Activated CD4-positive, alpha-beta T cell treated with anti-CD3 and anti-CD28 coated beads, Interleukin-2, amount 10 ng/mL, durations not matched to agents 7 days and 5 days (primary cell): ENCODE results near the gene NDUFAF8. TPM values are rescaled to one million over a fixed set of nuclear protein-coding genes. Genes with fewer than 3 reads are reported as not detected.
A peak's percentile ranks its signal among the peaks of the same experiment; 100 is the strongest.

Source experiments
- CTCF ChIA-PET: fragments of 350-600 bp; sonication (Branson Sonifier 250); formaldehyde crosslinking; loops from one replicate; lab custom pipeline; 2021; ENCODE audit warnings: antibody characterized with exemption; lab: Charles Lee
- POLR2A ChIA-PET: fragments of 350-600 bp; sonication (Branson Sonifier 250); formaldehyde crosslinking; loops from one replicate; lab custom pipeline; 2021; ENCODE audit warnings: antibody characterized with exemption; lab: Charles Lee
- DNase-seq: peaks from one replicate; pipeline ENCODE4 v3.0.0-alpha.2; 2020
- H3K27ac Mint-ChIP-seq: one replicate; pipeline ENCODE4 v1.8.0; 2021; ENCODE audit warnings: mild to moderate bottlenecking, moderate library complexity, mixed read lengths
- H3K27me3 Mint-ChIP-seq: one replicate; pipeline ENCODE4 v1.8.0; 2021; ENCODE audit warnings: mixed read lengths
- H3K36me3 Mint-ChIP-seq: one replicate; pipeline ENCODE4 v1.8.0; 2021; ENCODE audit warnings: low read depth, mixed read lengths
- H3K4me1 Mint-ChIP-seq: one replicate; pipeline ENCODE4 v1.8.0; 2021; ENCODE audit warnings: mixed read lengths
- H3K4me3 Mint-ChIP-seq: one replicate; pipeline ENCODE4 v1.8.0; 2021; ENCODE audit warnings: mild to moderate bottlenecking, moderate library complexity, mixed read lengths
- H3K9me3 Mint-ChIP-seq: one replicate; pipeline ENCODE4 v1.8.0; 2021; ENCODE audit warnings: mixed read lengths
- total RNA-seq, 2 experiments: library from RNA; stranded (reverse); gene quantifications; one replicate each; pipeline ENCODE4 v1.2.3, GENCODE V29; 2021

Gene NDUFAF8
- total RNA-seq: 10 to 100 TPM; 30.7 to 39.0 TPM

GRCh38 chr17:81238815-81239713, at the start of gene NDUFAF8, which contains the start of gene TEPSIN:
Gene NDUFAF8 (plus strand): TSS chr17:81239318. CDS start chr17:81239364, 46 bp downstream.
Gene TEPSIN (minus strand): TSS chr17:81239055. CDS start chr17:81239033, 22 bp downstream.
- peak within 1 kb of the TSS; percentile 97 for H3K4me3 Mint-ChIP-seq
- H3K9me3 Mint-ChIP-seq: no peaks in the 10 kb centered on the region
- H3K27me3 Mint-ChIP-seq: no peaks in the 10 kb centered on the region
- H3K36me3 Mint-ChIP-seq: peaks cover 22% of the 10 kb centered on the region
- peak within 1 kb of the TSS; percentile 97 for H3K27ac Mint-ChIP-seq
- H3K4me1 Mint-ChIP-seq: peaks cover 36% of the 10 kb centered on the region
- ChIA-PET CTCF (interaction anchor here (1.0 to 2.3 kb wide), 6 partner anchors 8 to 246 kb away, joined by 3 to 6 read pairs (median 4); partner anchors contain the start of gene CEP131), POLR2A (interaction anchor here (0.7 kb wide), 1 partner anchor 75 kb away, joined by 3 read pairs; no protein-coding TSS in a partner anchor)
- DNase-seq: peak; percentile 98

- Mint-ChIP-seq H3K4me3 (no peak overlapping the region), H3K4me1 (no peaks in the 10 kb centered on the region), H3K27me3 (no peaks in the 10 kb centered on the region), H3K9me3 (no peaks in the 10 kb centered on the region), H3K27ac (no peak overlapping the region), H3K36me3 (no peaks in the 10 kb centered on the region)
- CTCF ChIA-PET: interaction anchor here (0.7 to 1.2 kb wide), 2 partner anchors 9 to 48 kb away, joined by 3 to 6 read pairs; no protein-coding TSS in a partner anchor
- POLR2A ChIA-PET: no interaction called here
- DNase-seq: no peak
Measured at GRCh38 chr17:81189670-81190530, 49.2 kb upstream of the NDUFAF8 start.

GRCh38 chr17:81190591-81190990, 48.5 kb upstream of the NDUFAF8 start:
- Mint-ChIP-seq H3K4me1 (no peaks in the 10 kb centered on the region), H3K9me3 (no peaks in the 10 kb centered on the region), H3K36me3 (no peaks in the 10 kb centered on the region), H3K4me3 (no peak overlapping the region), H3K27me3 (no peaks in the 10 kb centered on the region), H3K27ac (no peak overlapping the region)
- DNase-seq: no peak
- CTCF ChIA-PET: interaction anchor here (0.7 to 1.2 kb wide), 2 partner anchors 8 to 48 kb away, joined by 3 to 6 read pairs; no protein-coding TSS in a partner anchor
- POLR2A ChIA-PET: no interaction called here

DNA sequence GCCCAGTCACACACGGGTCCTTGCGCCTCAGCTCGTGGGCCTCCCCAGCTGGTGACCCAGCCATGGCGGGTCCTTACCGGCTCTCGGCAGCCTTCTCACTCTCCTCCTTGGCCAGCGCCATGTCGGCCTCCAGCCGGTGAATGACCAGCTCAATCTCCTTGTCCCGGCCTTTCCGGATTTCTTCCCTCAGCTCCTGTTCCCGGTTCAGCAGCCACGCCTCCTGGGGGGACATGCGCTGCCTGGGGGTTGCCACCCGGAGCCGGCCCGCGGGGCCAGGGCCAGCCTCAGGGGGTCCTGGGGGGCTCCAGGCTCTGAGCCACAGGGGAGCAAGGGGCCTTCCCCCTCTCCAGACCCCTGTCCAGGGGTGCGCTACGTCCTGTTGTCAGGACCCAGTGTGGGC, 48.0 kb upstream of the NDUFAF8 start:
- no peak overlapping the region for H3K27ac Mint-ChIP-seq
- ChIA-PET CTCF (interaction anchor here (1.2 kb wide), 1 partner anchor 8 kb away, joined by 3 read pairs; no protein-coding TSS in a partner anchor), POLR2A (no interaction called here)

DNA sequence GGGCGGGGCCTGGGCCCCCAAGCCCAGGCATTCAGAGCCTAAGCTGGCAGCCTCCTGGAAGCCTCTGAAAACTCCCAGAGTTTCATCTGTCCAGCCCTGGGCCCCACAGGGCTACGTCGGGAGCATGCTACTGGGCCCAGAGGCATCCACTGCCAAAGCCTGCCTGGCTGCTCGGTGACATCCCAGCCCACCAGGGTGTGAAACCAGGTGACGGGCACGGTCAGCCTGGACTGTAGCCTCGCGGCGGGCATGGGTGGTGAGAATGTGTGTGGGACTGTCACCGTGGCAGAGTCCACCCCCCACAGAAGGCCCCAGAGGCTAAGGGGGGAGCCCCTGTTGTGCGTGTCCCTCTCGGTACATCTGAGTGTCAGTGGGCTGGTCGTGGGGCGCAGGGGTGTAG, 47.5 kb upstream of the NDUFAF8 start:
- CTCF ChIA-PET: no interaction called here
- Mint-ChIP-seq H3K4me1 (no peaks in the 10 kb centered on the region), H3K4me3 (no peak overlapping the region), H3K27me3 (no peaks in the 10 kb centered on the region), H3K9me3 (no peaks in the 10 kb centered on the region), H3K27ac (no peak overlapping the region), H3K36me3 (no peaks in the 10 kb centered on the region)
- DNase-seq: no peak
- POLR2A ChIA-PET: no interaction called here

More for the DNA sequence above, 48.0 kb upstream of the NDUFAF8 start:
- Mint-ChIP-seq H3K4me3 (no peak overlapping the region), H3K36me3 (no peaks in the 10 kb centered on the region), H3K27me3 (no peaks in the 10 kb centered on the region), H3K9me3 (no peaks in the 10 kb centered on the region), H3K4me1 (no peaks in the 10 kb centered on the region)
- DNase-seq: no peak

- Mint-ChIP-seq H3K36me3 (no peaks in the 10 kb centered on the region), H3K4me1 (no peaks in the 10 kb centered on the region), H3K9me3 (no peaks in the 10 kb centered on the region), H3K27me3 (no peaks in the 10 kb centered on the region), H3K27ac (no peak overlapping the region), H3K4me3 (no peak overlapping the region)
- DNase-seq: no peak
- CTCF ChIA-PET: interaction anchor here (0.6 to 1.2 kb wide), 2 partner anchors 11 to 1026 kb away, joined by 4 to 5 read pairs; no protein-coding TSS in a partner anchor
- POLR2A ChIA-PET: no interaction called here
Measured at GRCh38 chr17:81192386-81193050, 46.6 kb upstream of the NDUFAF8 start.

- no peak overlapping the region for H3K4me3 Mint-ChIP-seq
- no peak overlapping the region for H3K27ac Mint-ChIP-seq
- H3K4me1 Mint-ChIP-seq: no peaks in the 10 kb centered on the region
- no peak for DNase-seq
- ChIA-PET POLR2A (no interaction called here), CTCF (interaction anchor here (1.2 kb wide), 1 partner anchor 11 kb away, joined by 4 read pairs; no protein-coding TSS in a partner anchor)
- H3K27me3 Mint-ChIP-seq: no peaks in the 10 kb centered on the region
- no peaks in the 10 kb centered on the region for H3K36me3 Mint-ChIP-seq
- H3K9me3 Mint-ChIP-seq: no peaks in the 10 kb centered on the region
Measured at GRCh38 chr17:81193051-81193410, 46.1 kb upstream of the NDUFAF8 start.

- Mint-ChIP-seq H3K27me3 (no peaks in the 10 kb centered on the region), H3K9me3 (no peaks in the 10 kb centered on the region), H3K4me3 (no peak overlapping the region), H3K4me1 (no peaks in the 10 kb centered on the region), H3K36me3 (no peaks in the 10 kb centered on the region), H3K27ac (no peak overlapping the region)
- CTCF ChIA-PET: no interaction called here
- POLR2A ChIA-PET: no interaction called here
- no peak for DNase-seq
Measured at GRCh38 chr17:81193470-81194224, 45.5 kb upstream of the NDUFAF8 start.

GRCh38 chr17:81194225-81194760, 44.8 kb upstream of the NDUFAF8 start:
- Mint-ChIP-seq H3K36me3 (no peaks in the 10 kb centered on the region), H3K27me3 (no peaks in the 10 kb centered on the region), H3K4me3 (no peak overlapping the region), H3K9me3 (no peaks in the 10 kb centered on the region), H3K27ac (no peak overlapping the region), H3K4me1 (no peaks in the 10 kb centered on the region)
- ChIA-PET CTCF (no interaction called here), POLR2A (no interaction called here)
- no peak for DNase-seq

GRCh38 chr17:81194941-81195901, 43.9 kb upstream of the NDUFAF8 start:
- no peak overlapping the region for H3K27ac Mint-ChIP-seq
- no peaks in the 10 kb centered on the region for H3K9me3 Mint-ChIP-seq
- POLR2A ChIA-PET: no interaction called here
- no peaks in the 10 kb centered on the region for H3K4me1 Mint-ChIP-seq
- H3K4me3 Mint-ChIP-seq: no peak overlapping the region
- no peaks in the 10 kb centered on the region for H3K36me3 Mint-ChIP-seq
- H3K27me3 Mint-ChIP-seq: no peaks in the 10 kb centered on the region
- no peak for DNase-seq
- CTCF ChIA-PET: no interaction called here
